HG02885 (cell line): ENCODE data around the gene KIF16B.
"Not testable (repeated sequence)": the region's sequence is repeated elsewhere in the genome, so short reads cannot be mapped to it uniquely, and the experiment has no call there.

Experiments used
- ATAC-seq: cut with Tn5 transposase; IDR thresholded peaks from one replicate; pipeline ENCODE4 v1.9.1; 2021; ENCODE audit warnings: mild to moderate bottlenecking; ENCODE audit not compliant: unreplicated experiment, poor library complexity

The KIF16B gene

GRCh38 chr20:16526433-16527380 lies 46.5 kb downstream of the KIF16B start:
- ATAC-seq = no peak

- ATAC-seq = not testable (repeated sequence)
These were observed 50.6 kb downstream of the KIF16B start for GRCh38 chr20:16522651-16523050.

- ATAC-seq = no peak
These were observed 53.1 kb downstream of the KIF16B start for GRCh38 chr20:16520154-16520553.

- ATAC-seq = not testable (repeated sequence)
These were observed 53.6 kb downstream of the KIF16B start for GRCh38 chr20:16519673-16520072.

- ATAC-seq = no peak
These were observed 54.5 kb downstream of the KIF16B start for GRCh38 chr20:16518784-16519084.

GRCh38 chr20:16517946-16518783 lies 55.1 kb downstream of the KIF16B start:
- ATAC-seq = peak; percentile 67

- no peak for ATAC-seq
These were observed 56.5 kb downstream of the KIF16B start for GRCh38 chr20:16516794-16517193.

- no peak for ATAC-seq
These were observed 58.2 kb downstream of the KIF16B start for GRCh38 chr20:16515046-16515445.

- ATAC-seq = no peak
These were observed 59.1 kb downstream of the KIF16B start for GRCh38 chr20:16514140-16514539.

GRCh38 chr20:16505894-16506293 lies 67.4 kb downstream of the KIF16B start:
- peak; percentile 64 for ATAC-seq

- ATAC-seq = no peak
These were observed 71.9 kb downstream of the KIF16B start for GRCh38 chr20:16501301-16501700.

- no peak for ATAC-seq
These were observed 73.1 kb downstream of the KIF16B start for GRCh38 chr20:16500197-16500596.

- no peak for ATAC-seq
These were observed 74.6 kb downstream of the KIF16B start for GRCh38 chr20:16498526-16499253.

- no peak for ATAC-seq
These were observed 75.4 kb downstream of the KIF16B start for GRCh38 chr20:16497896-16498295.

- ATAC-seq = no peak
These were observed 79.8 kb downstream of the KIF16B start for GRCh38 chr20:16493486-16493885.

GRCh38 chr20:16491294-16491905 lies 81.8 kb downstream of the KIF16B start:
- peak; percentile 71 for ATAC-seq

- no peak for ATAC-seq
These were observed 82.6 kb downstream of the KIF16B start for GRCh38 chr20:16490696-16491095.

- no peak for ATAC-seq
These were observed 84.6 kb downstream of the KIF16B start for GRCh38 chr20:16488616-16489015.

GRCh38 chr20:16488086-16488485 lies 85.2 kb downstream of the KIF16B start:
- no peak for ATAC-seq

- ATAC-seq = no peak
These were observed 86.7 kb downstream of the KIF16B start for GRCh38 chr20:16486532-16486931.
